Astrocyte (in vitro differentiated cells and primary cell): ENCODE measurements around the gene HS6ST2.
"Not testable (repeated sequence)": the region's sequence is repeated elsewhere in the genome, so short reads cannot be mapped to it uniquely, and the experiment has no call there.

ENCODE experiments used
- CTCF ChIP-seq: IDR thresholded peaks from 2 replicates; pipeline ENCODE4 v1.5.1; 2011; ENCODE audit warnings: low read depth, mild to moderate bottlenecking, inconsistent platforms, low read length, moderate library complexity; ENCODE audit not compliant: insufficient read depth
- EZH2 ChIP-seq: IDR thresholded peaks from 2 replicates; pipeline ENCODE4 v1.6.1; 2012; ENCODE audit warnings: mild to moderate bottlenecking, low read length, inconsistent platforms; ENCODE audit not compliant: insufficient read depth

- TF ChIP-seq CTCF, EZH2: not testable (repeated sequence)
Observed at GRCh38 chrX:132980035-132980434, 21.6 kb upstream of the HS6ST2 start.
